GM21447 (cell line): ENCODE data around the gene OTOF.

Source experiments
- ATAC-seq: cut with Tn5 transposase; IDR thresholded peaks from one replicate; pipeline ENCODE4 v1.9.1; 2021; ENCODE audit not compliant: unreplicated experiment

Gene OTOF

GRCh38 chr2:26421961-26422360, 56.0 kb downstream of the OTOF start:
- no peak for ATAC-seq

DNA sequence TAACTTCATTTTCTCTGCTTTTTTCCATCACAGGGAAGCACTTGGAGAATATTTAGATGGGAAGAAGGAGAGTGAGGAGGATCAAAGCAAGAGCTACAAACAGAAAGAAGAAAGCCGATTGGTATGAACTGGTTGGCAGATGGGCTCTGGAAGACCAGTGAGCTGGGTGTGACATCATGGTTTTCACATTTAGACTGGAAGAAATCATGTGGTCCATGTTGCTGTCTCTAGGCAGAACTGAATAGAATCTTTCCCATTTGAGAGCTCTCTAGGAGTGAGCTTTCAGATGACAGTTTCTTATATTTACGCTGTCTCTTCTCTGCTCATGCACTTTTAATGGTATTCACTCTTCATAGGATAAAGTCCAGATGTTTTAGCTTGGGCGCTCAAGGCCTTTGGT, 63.6 kb downstream of the OTOF start:
- ATAC-seq, result no peak

- peak; percentile 80 for ATAC-seq
Observed at GRCh38 chr2:26412091-26412673, 65.7 kb downstream of the OTOF start.

DNA sequence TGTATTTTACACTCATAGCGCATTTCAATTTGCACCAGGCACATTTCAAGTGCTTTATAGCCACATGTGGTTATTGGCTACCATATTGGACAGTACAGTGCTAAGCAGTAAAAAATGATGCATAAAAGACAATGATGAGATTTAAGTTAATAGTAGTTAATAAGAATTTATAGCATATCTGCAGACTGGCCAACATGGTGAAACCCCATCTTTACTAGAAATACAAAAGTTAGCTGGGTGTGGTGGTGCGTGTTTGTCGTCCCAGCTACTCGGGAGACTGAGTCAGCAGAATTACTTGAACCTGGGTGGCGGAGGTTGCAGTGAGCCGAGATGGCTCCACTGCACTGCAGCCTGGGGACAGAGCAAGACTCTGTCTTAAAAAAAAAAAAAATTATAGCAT, 66.5 kb downstream of the OTOF start:
- no peak for ATAC-seq

- ATAC-seq, result no peak
Observed at GRCh38 chr2:26410764-26411243, 67.1 kb downstream of the OTOF start.

GRCh38 chr2:26409785-26410184, 68.1 kb downstream of the OTOF start:
- no peak for ATAC-seq

GRCh38 chr2:26407526-26407925, 70.4 kb downstream of the OTOF start:
- no peak for ATAC-seq
